ENCODE results near the gene MAGEB17.
A peak's percentile ranks its signal among the peaks of the same experiment; 100 is the strongest.

The MAGEB17 gene, protein sequence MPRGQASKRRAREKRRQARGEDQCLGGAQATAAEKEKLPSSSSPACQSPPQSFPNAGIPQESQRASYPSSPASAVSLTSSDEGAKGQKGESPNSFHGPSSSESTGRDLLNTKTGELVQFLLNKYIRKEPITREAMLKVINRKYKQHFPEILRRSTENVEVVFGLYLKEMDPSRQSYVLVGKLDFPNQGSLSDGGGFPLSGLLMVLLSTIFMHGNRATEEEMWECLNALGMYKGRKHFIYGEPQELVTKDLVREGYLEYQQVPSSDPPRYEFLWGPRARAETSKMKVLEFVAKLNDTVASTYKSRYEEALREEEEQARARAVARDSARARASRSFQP

GRCh38 chrX:16167181-16167580 is at the start of gene MAGEB17:
MAGEB17 (plus strand) TSS chrX:16167481; CDS start chrX:16170383, 2,902 bp downstream.
- H3K9me3 Mint-ChIP-seq, result no peaks in the 10 kb centered on the region
- peaks cover 7% of the 10 kb centered on the region for H3K27me3 Mint-ChIP-seq
- H3K27ac Mint-ChIP-seq, result no peak within 1 kb of the TSS
- H3K4me1 Mint-ChIP-seq, result no peaks in the 10 kb centered on the region
- DNase-seq, result no peak
- H3K4me3 Mint-ChIP-seq, result no peak within 1 kb of the TSS
- no peak for ATAC-seq
- H3K36me3 Mint-ChIP-seq (ENCODE audit: low read depth), result no peaks in the 10 kb centered on the region

DNA sequence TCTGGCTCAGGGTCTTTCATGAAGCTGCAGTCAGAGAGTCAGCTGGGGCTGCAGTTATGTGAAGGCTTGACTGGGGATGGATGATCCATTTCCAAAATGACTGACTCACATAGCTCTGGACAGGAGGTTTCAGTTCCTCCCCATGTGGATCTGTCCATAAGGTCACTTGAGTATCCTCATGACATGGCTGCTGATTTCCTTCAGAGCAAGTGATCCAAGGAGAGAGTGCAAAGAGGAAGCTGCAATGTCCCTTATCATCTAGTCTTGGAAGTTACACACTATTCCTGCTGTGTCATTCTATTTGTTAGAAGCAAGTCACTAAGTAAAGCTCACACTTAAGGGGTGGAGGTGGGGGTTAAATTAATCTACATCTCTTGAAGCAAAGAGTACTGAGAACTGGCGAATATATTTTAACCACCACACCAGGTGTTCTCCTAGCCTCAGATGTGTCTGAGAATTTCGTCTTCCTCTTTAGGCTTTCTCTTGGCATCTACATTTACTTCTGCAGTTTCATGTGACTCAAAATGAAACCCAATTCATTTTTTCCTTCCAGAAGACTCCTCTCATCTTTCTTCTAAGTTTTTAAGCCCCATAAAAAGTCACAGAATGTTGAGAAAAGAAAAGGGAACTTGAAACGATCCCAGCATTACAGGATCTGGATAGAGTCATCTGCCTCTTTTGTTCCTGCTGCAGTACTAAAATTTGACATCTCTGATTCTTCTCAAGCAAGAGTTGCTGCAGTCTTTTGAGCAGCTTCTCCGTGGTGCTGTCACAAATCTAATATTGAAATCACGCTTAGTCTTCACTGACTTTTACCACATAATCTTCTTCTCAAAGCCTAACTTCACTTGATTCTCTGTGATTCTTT is 47.7 kb upstream of the MAGEB17 start:
- Mint-ChIP-seq H3K9me3 (peaks cover 4% of the 10 kb centered on the region), H3K4me3 (peak overlapping the region; percentile 31), H3K27ac (peak overlapping the region; percentile 56), H3K4me1 (peaks cover 24% of the 10 kb centered on the region), H3K36me3 (ENCODE audit: low read depth) (no peaks in the 10 kb centered on the region), H3K27me3 (peaks cover 6% of the 10 kb centered on the region)
- peak; percentile 81 for ATAC-seq
- DNase-seq, result no peak

GRCh38 chrX:16120431-16120830 is 46.9 kb upstream of the MAGEB17 start:
- H3K27ac Mint-ChIP-seq, result peak overlapping the region; percentile 55
- peaks cover 24% of the 10 kb centered on the region for H3K4me1 Mint-ChIP-seq
- H3K4me3 Mint-ChIP-seq, result peak overlapping the region; percentile 31
- peaks cover 4% of the 10 kb centered on the region for H3K9me3 Mint-ChIP-seq
- H3K36me3 Mint-ChIP-seq (ENCODE audit: low read depth), result no peaks in the 10 kb centered on the region
- no peak for ATAC-seq
- DNase-seq, result no peak
- H3K27me3 Mint-ChIP-seq, result peaks cover 6% of the 10 kb centered on the region

GRCh38 chrX:16123222-16123786 is 44.0 kb upstream of the MAGEB17 start, which contains the start of gene GRPR:
GRPR (plus strand) TSS chrX:16123565; CDS start chrX:16123954, 389 bp downstream.
- Mint-ChIP-seq H3K4me1 (peaks cover 24% of the 10 kb centered on the region), H3K36me3 (ENCODE audit: low read depth) (no peaks in the 10 kb centered on the region), H3K27ac (no peak within 1 kb of the TSS), H3K27me3 (peaks cover 9% of the 10 kb centered on the region), H3K4me3 (no peak within 1 kb of the TSS), H3K9me3 (no peaks in the 10 kb centered on the region)
- peak; percentile 62 for DNase-seq
- ATAC-seq, result peak; percentile 83

- no peak overlapping the region for H3K27ac Mint-ChIP-seq
- ATAC-seq (no peak), DNase-seq (no peak)
- H3K9me3 Mint-ChIP-seq, result no peaks in the 10 kb centered on the region
- H3K27me3 Mint-ChIP-seq, result peaks cover 11% of the 10 kb centered on the region
- H3K4me3 Mint-ChIP-seq, result no peak overlapping the region
- peaks cover 18% of the 10 kb centered on the region for H3K4me1 Mint-ChIP-seq
- H3K36me3 Mint-ChIP-seq (ENCODE audit: low read depth), result no peaks in the 10 kb centered on the region
These were observed 43.1 kb upstream of the MAGEB17 start for GRCh38 chrX:16124201-16124600.

DNA sequence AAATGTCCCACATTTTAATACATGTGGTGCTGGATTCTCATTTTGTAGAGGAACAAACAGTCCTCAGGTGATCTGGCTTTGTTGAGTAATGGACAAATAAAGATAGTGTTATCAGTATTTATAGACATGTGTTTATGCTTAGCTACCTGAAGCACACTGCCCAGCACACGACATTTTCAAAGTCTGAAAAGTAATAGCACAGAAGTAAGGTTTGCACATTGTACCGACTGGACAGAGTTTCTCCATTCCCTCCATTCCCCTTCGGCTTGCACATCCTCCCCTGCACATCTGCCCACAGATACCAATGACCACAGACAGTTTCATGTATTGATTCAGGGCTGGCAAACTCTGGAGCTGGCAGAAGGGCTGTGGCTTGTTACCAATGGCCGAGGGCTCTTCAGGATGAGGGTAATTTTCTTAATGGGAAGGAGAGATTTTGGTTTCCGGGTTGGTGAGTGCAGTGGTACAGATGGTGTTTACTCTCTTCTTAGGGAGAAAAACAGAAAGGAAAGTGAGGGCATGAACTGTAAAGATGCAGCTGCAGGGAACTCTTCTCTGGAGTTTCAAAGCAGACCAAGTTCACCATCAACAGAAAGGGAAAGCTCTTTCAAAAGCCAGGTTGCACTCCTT is 41.6 kb upstream of the MAGEB17 start:
- ATAC-seq (no peak), DNase-seq (no peak)
- Mint-ChIP-seq H3K4me1 (peaks cover 3% of the 10 kb centered on the region), H3K9me3 (no peaks in the 10 kb centered on the region), H3K27me3 (peaks cover 10% of the 10 kb centered on the region), H3K4me3 (no peak overlapping the region), H3K27ac (no peak overlapping the region), H3K36me3 (ENCODE audit: low read depth) (no peaks in the 10 kb centered on the region)

GRCh38 chrX:16130707-16131106 is 36.6 kb upstream of the MAGEB17 start:
- DNase-seq, result no peak
- no peak for ATAC-seq
- Mint-ChIP-seq H3K9me3 (no peaks in the 10 kb centered on the region), H3K4me1 (peaks cover 4% of the 10 kb centered on the region), H3K4me3 (no peak overlapping the region), H3K27me3 (peaks cover 12% of the 10 kb centered on the region), H3K36me3 (ENCODE audit: low read depth) (no peaks in the 10 kb centered on the region), H3K27ac (no peak overlapping the region)

DNA sequence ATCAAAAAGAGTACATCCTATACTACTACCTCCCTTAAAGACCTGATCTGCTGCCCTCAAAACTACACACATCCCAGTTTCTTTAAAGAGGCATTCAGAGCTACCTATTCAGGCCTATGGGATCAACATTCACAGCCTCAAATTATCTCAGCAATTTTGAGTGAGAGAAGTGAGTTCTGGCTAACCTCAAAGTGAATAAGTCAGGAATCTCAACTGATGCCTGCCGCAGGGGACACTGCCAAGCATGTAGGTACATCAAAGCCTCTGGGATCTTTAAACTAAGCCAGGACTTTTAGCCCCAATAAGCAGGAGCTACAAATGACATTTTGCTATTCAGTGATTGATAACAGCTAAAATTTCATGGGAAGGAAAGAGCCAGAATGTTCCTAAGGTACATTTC is 32.3 kb upstream of the MAGEB17 start:
- Mint-ChIP-seq H3K27me3 (peaks cover 14% of the 10 kb centered on the region), H3K4me1 (peaks cover 11% of the 10 kb centered on the region), H3K4me3 (no peak overlapping the region), H3K27ac (no peak overlapping the region), H3K9me3 (no peaks in the 10 kb centered on the region), H3K36me3 (ENCODE audit: low read depth) (no peaks in the 10 kb centered on the region)
- DNase-seq, result no peak
- ATAC-seq, result no peak

GRCh38 chrX:16136080-16136479 is 31.2 kb upstream of the MAGEB17 start:
- peaks cover 14% of the 10 kb centered on the region for H3K27me3 Mint-ChIP-seq
- no peak overlapping the region for H3K4me3 Mint-ChIP-seq
- H3K9me3 Mint-ChIP-seq, result no peaks in the 10 kb centered on the region
- ATAC-seq, result no peak
- no peak for DNase-seq
- H3K36me3 Mint-ChIP-seq (ENCODE audit: low read depth), result no peaks in the 10 kb centered on the region
- peaks cover 19% of the 10 kb centered on the region for H3K4me1 Mint-ChIP-seq
- no peak overlapping the region for H3K27ac Mint-ChIP-seq

DNA sequence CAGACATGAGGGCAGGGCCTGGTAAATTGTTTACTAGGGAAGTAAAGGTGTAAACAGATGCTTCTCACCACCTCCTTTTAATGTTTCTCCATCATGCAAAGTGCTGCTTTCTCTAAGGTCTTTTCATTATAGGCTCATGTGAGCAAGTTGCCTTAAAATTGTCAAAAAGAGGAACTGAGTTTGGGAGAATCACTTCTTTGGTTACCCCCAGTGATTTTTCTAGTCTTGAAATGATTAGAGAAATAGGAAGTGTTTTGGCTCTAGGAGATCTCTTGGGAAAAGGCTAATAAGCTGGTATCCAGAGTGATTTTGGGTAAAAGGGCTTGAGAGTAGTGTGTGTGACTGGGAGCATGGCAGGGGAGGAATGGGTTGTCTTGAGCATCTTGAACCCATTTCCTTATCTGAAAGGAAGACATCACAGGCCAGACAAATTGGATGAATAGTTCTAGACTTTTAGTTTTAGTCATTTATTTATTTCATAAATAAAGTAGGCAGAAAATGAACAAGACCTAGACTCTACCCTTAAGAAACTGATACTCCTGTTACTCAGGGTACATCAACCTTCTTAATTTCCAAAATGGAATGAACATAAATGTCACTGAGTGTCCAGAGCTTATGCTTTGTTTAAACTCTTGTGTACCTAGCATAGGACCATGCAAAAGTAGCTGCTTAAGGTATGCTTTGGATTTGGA is 29.7 kb upstream of the MAGEB17 start:
- Mint-ChIP-seq H3K4me1 (peaks cover 21% of the 10 kb centered on the region), H3K9me3 (no peaks in the 10 kb centered on the region), H3K27ac (no peak overlapping the region), H3K36me3 (ENCODE audit: low read depth) (no peaks in the 10 kb centered on the region), H3K27me3 (peaks cover 11% of the 10 kb centered on the region), H3K4me3 (no peak overlapping the region)
- ATAC-seq, result no peak
- no peak for DNase-seq

DNA sequence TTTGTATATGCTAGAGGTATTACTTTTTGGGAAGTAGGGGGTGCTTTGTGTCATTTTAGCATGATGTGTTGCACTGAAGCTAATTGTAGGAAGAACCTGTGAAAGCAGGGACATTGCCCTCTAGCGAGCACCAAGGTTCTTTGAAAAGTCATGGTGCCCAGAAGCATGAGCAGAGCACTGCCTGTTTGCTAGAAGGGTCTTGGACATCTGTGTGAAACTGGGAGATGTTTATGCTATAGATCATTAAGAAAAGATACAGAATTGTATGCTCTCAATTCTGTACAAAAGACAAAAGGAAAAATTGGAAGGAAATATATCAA is 29.2 kb upstream of the MAGEB17 start:
- H3K9me3 Mint-ChIP-seq, result no peaks in the 10 kb centered on the region
- peaks cover 21% of the 10 kb centered on the region for H3K4me1 Mint-ChIP-seq
- peaks cover 16% of the 10 kb centered on the region for H3K27me3 Mint-ChIP-seq
- DNase-seq (no peak), ATAC-seq (no peak)
- no peak overlapping the region for H3K4me3 Mint-ChIP-seq
- no peak overlapping the region for H3K27ac Mint-ChIP-seq
- no peaks in the 10 kb centered on the region for H3K36me3 Mint-ChIP-seq (ENCODE audit: low read depth)

DNA sequence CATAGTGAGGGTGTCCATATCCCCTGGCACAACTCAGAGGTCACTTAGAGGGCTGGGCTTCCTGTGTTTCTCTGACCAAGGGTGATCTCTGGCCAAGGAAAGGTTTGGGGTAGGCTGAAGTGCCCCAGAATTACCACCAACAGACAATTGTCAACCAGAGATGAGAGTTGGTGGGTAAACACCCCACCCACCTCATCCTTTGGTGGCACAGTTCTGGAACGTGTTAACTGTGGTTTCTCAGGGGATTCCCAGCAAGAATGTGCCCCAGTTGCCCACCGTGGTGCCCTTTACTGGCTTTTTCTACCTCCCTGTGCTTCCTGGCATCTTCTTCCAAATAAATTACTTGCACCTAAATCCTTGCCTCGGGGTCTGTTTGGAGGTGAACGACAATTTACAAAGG is 26.8 kb upstream of the MAGEB17 start:
- H3K36me3 Mint-ChIP-seq (ENCODE audit: low read depth), result no peaks in the 10 kb centered on the region
- ATAC-seq (peak; percentile 71), DNase-seq (peak; percentile 16)
- no peak overlapping the region for H3K4me3 Mint-ChIP-seq
- peaks cover 3% of the 10 kb centered on the region for H3K9me3 Mint-ChIP-seq
- H3K27me3 Mint-ChIP-seq, result peaks cover 14% of the 10 kb centered on the region
- peaks cover 19% of the 10 kb centered on the region for H3K4me1 Mint-ChIP-seq
- H3K27ac Mint-ChIP-seq, result no peak overlapping the region

GRCh38 chrX:16140983-16141382 is 26.3 kb upstream of the MAGEB17 start:
- peaks cover 19% of the 10 kb centered on the region for H3K4me1 Mint-ChIP-seq
- ATAC-seq, result no peak

More at GRCh38 chrX:16140983-16141382, 26.3 kb upstream of the MAGEB17 start:
- Mint-ChIP-seq H3K4me3 (no peak overlapping the region), H3K27ac (no peak overlapping the region), H3K36me3 (ENCODE audit: low read depth) (no peaks in the 10 kb centered on the region), H3K27me3 (peaks cover 17% of the 10 kb centered on the region), H3K9me3 (peaks cover 3% of the 10 kb centered on the region)
- no peak for DNase-seq
